K562 (cell line): ENCODE data around the gene TMEM176A.

Source experiments
- AFF4 ChIP-seq: sonication (generic); formaldehyde crosslinking; IDR thresholded peaks from 2 replicates; pipeline ENCODE4 v1.8.0; 2023; ENCODE audit warnings: mild to moderate bottlenecking, missing genetic modification reagents
- ARID3A ChIP-seq: IDR thresholded peaks from 2 replicates; pipeline ENCODE4 v1.6.1; 2012; ENCODE audit warnings: low read depth, low read length, improper control_type of control experiment, borderline replicate concordance
- CBX5 ChIP-seq: IDR thresholded peaks from 2 replicates; pipeline ENCODE4 v1.6.1; 2014; ENCODE audit warnings: low read depth, borderline replicate concordance
- CBX8 ChIP-seq: fragments of 200-600 bp; sonication (generic); IDR thresholded peaks from 2 replicates; pipeline ENCODE4 v1.6.1; 2012; ENCODE audit warnings: borderline replicate concordance, mixed run types, low read depth, mild to moderate bottlenecking, moderate library complexity, mixed read lengths, low read length, control low read depth, inconsistent platforms; ENCODE audit not compliant: poor library complexity, severe bottlenecking; ENCODE audit errors: extremely low read depth
- ELF4 ChIP-seq: fragments of 450-650 bp; formaldehyde crosslinking; IDR thresholded peaks from 2 replicates; pipeline ENCODE4 v1.4.0; 2022; ENCODE audit warnings: missing genetic modification characterization
- FOS ChIP-seq: IDR thresholded peaks from 3 replicates; pipeline ENCODE4 v1.6.1; 2011; ENCODE audit not compliant: insufficient read length; ENCODE audit errors: extremely low read depth
- HDAC2 ChIP-seq: fragments of 450-650 bp; IDR thresholded peaks from 2 replicates; pipeline ENCODE4 v1.6.1; 2016; ENCODE audit warnings: mild to moderate bottlenecking
- KAT8 ChIP-seq: fragments of 450-650 bp; IDR thresholded peaks from 2 replicates; pipeline ENCODE4 v1.6.1; 2016; ENCODE audit warnings: low read depth, mild to moderate bottlenecking
- POLR2A ChIP-seq: fragments of 450-650 bp; conservative IDR thresholded peaks from 2 replicates; pipeline ENCODE4 v1.6.1; 2016
- SAP30 ChIP-seq: fragments of 200-600 bp; sonication (generic); IDR thresholded peaks from 2 replicates; pipeline ENCODE4 v1.6.1; 2012; ENCODE audit warnings: borderline replicate concordance, low read depth, mild to moderate bottlenecking, moderate library complexity, low read length, control low read depth, inconsistent platforms; ENCODE audit not compliant: insufficient read depth, poor library complexity, severe bottlenecking

- TF ChIP-seq CBX5 (no peak), ARID3A (no peak), POLR2A (no peak), KAT8 (no peak), HDAC2 (no peak), ELF4 (no peak), CBX8 (no peak), AFF4 (CRISPR knock-in tag) (no peak), SAP30 (no peak), FOS (no peak)
Observed at GRCh38 chr7:150831851-150832250, 31.3 kb downstream of the TMEM176A start.
